ENCODE measurements around the gene RNPEPL1. TPM values are rescaled to one million over a fixed set of nuclear protein-coding genes. Genes with fewer than 3 reads are reported as not detected.

Gene RNPEPL1
- total and polyA plus RNA-seq, 10 of the 15 experiments (the other 5 are each of a cell fraction or from before 2014, with no cell fraction given) = 0.24 to 49.5 (median 6.8) TPM

- BruUV-seq (replicated peaks) = TSS peak; percentile 72
- no peak overlapping the region for H2AFZ ChIP-seq (ENCODE audit: control insufficient read depth, low read depth, low read length)
- intact Hi-C loops (cut with micrococcal nuclease; ENCODE audit: unreplicated experiment) = no loop called here
- SMC1A ChIA-PET (ENCODE audit: uncharacterized antibody, unreplicated experiment) = interaction anchor here (0.6 to 6.4 kb wide), 3 partner anchors 26 to 653 kb away, joined by 3 to 124 read pairs (median 13); partner anchors contain the start of genes ANKMY1 and DUSP28
- CTCF ChIA-PET = interaction anchor here (1.5 to 11.9 kb wide), 5 partner anchors 8 to 74 kb away, joined by 6 to 196 read pairs (median 25); partner anchors contain the start of genes ANKMY1 and DUSP28
- DNase-seq (ENCODE audit: low read depth, low spot score) (no peak), ATAC-seq (no peak), FAIRE-seq (no peak)
- POLR2A ChIA-PET = interaction anchor here (3.0 to 6.7 kb wide), 2 partner anchors 24 to 74 kb away, joined by 9 to 233 read pairs; partner anchors contain the start of gene DUSP28
- no peak overlapping the region for H3K27ac ChIP-seq (ENCODE audit: control insufficient read depth, insufficient read depth)
- H3K9me3 ChIP-seq (replicated peaks; ENCODE audit: control insufficient read depth, insufficient read depth, low read length) = no peaks in the 10 kb centered on the region; the same call in 2 of the 3 replicates
- H3K4me2 ChIP-seq (ENCODE audit: control insufficient read depth, insufficient read depth) = peak overlapping the region; percentile 56
- H3K79me2 ChIP-seq (ENCODE audit: control insufficient read depth, insufficient read depth, low read length) = peaks cover 46% of the 10 kb centered on the region
- TF ChIP-seq ZNF217 (IDR thresholded peaks at IDR 0.05) (no peak), FOS (IDR thresholded peaks at IDR 0.05; ENCODE audit: borderline replicate concordance, extremely low read depth, insufficient read length) (no peak), ZBTB11 (CRISPR knock-in tag; IDR thresholded peaks at IDR 0.05) (no peak), CTCF (IDR thresholded peaks at IDR 0.05 in 2 of 3, conservative IDR thresholded peaks at IDR 0.05 in 1 of 3; ENCODE audit: control insufficient read depth in 2 of 3, extremely low read depth in 1 of 3, insufficient read depth in 1 of 3, low read depth in 3 of 3, low read length in 3 of 3) (no peak), NFIC (IDR thresholded peaks at IDR 0.05; ENCODE audit: low read depth, low read length) (no peak), BACH1 (IDR thresholded peaks at IDR 0.05; ENCODE audit: borderline replicate concordance) (no peak), RELA (IDR thresholded peaks at IDR 0.05; ENCODE audit: borderline replicate concordance, partially characterized antibody) (no peak), DPF2 (IDR thresholded peaks at IDR 0.05) (no peak), SMARCA5 (IDR thresholded peaks at IDR 0.05) (no peak), USF2 (IDR thresholded peaks at IDR 0.05; ENCODE audit: borderline replicate concordance, low read depth, low read length) (no peak)
- H3K27me3 ChIP-seq (replicated peaks in 1 of 2; ENCODE audit: control insufficient read depth in 2 of 2, insufficient read depth in 2 of 2, low read length in 1 of 2) = no peaks in the 10 kb centered on the region
- H3K36me3 ChIP-seq (ENCODE audit: control insufficient read depth in 2 of 2, insufficient read depth in 2 of 2, low read length in 1 of 2) = peaks cover 2 to 5% of the 10 kb centered on the region in 2 experiments; a peak in 3 of 4 replicates
- peaks cover 32% of the 10 kb centered on the region for H3K4me1 ChIP-seq (ENCODE audit: control insufficient read depth, insufficient read depth, low read length)
- H3K4me3 ChIP-seq = peak overlapping the region; percentile 95
- 93% methylated on average over 10 of the region's 10 CpGs for WGBS (ENCODE audit: insufficient coverage, insufficient replicate concordance, low lambda C conversion rate, missing lambda C conversion rate)
- in situ Hi-C loops (cut with MboI) = no loop called here
- RAD21 ChIA-PET (ENCODE audit: unreplicated experiment) = interaction anchor here (2.4 to 10.9 kb wide), 4 partner anchors 19 to 74 kb away, joined by 7 to 206 read pairs (median 30); partner anchors contain the start of genes ANKMY1, DUSP28 and RNPEPL1
- peak overlapping the region; percentile 84 for H3K9ac ChIP-seq (ENCODE audit: control insufficient read depth, insufficient read depth, low read length)
- no peaks in the 10 kb centered on the region; the same call in 1 of the 2 replicates for H4K20me1 ChIP-seq (ENCODE audit: control insufficient read depth, insufficient read depth)
These were observed 19.8 kb downstream of the RNPEPL1 start for GRCh38 chr2:240588006-240588655.

Data from GM12878 (cell line).